ENCODE data around the gene JPH4. TPM values are rescaled to one million over a fixed set of nuclear protein-coding genes. Genes with fewer than 3 reads are reported as not detected.

Gene JPH4
- total RNA-seq, 1 donor from 2014 or later = 0.20 TPM

DNA sequence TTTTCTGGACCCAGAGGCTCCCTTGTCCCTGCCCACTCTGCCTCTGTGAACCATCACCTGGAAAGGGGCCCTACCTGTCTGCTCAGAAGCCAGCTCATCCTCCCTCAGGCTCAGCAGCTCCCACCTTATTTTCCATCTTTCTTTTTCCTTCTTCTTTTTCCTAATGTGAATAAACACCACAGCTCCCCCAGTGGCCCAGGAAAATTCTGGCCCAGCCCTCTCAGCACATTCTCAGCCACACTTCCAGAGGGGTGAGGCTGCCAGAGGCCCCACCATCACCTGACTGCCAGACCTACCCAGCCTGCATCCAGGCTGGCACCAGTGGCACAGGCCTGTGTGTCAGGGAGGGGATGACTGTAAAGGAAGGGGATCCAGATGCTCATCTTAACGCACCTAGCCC, 50.0 kb downstream of the JPH4 start:
- no peaks in the 10 kb centered on the region for H3K9me3 Mint-ChIP-seq (ENCODE audit: low read depth)
- TF ChIP-seq, protein P1, sequence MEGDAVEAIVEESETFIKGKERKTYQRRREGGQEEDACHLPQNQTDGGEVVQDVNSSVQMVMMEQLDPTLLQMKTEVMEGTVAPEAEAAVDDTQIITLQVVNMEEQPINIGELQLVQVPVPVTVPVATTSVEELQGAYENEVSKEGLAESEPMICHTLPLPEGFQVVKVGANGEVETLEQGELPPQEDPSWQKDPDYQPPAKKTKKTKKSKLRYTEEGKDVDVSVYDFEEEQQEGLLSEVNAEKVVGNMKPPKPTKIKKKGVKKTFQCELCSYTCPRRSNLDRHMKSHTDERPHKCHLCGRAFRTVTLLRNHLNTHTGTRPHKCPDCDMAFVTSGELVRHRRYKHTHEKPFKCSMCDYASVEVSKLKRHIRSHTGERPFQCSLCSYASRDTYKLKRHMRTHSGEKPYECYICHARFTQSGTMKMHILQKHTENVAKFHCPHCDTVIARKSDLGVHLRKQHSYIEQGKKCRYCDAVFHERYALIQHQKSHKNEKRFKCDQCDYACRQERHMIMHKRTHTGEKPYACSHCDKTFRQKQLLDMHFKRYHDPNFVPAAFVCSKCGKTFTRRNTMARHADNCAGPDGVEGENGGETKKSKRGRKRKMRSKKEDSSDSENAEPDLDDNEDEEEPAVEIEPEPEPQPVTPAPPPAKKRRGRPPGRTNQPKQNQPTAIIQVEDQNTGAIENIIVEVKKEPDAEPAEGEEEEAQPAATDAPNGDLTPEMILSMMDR (IDR thresholded peaks at IDR 0.05) = peak; percentile 47
- H3K4me3 Mint-ChIP-seq (ENCODE audit: unreplicated experiment) = no peak overlapping the region
- no peaks in the 10 kb centered on the region for H3K27me3 Mint-ChIP-seq (ENCODE audit: low read depth)
- no peak overlapping the region for H3K27ac Mint-ChIP-seq (ENCODE audit: unreplicated experiment)
- no peaks in the 10 kb centered on the region for H3K4me1 Mint-ChIP-seq (ENCODE audit: low read depth)
- DNase-seq (ENCODE audit: low spot score) = no peak
- peaks cover 15% of the 10 kb centered on the region for H3K36me3 Mint-ChIP-seq (ENCODE audit: low read depth)

DNA sequence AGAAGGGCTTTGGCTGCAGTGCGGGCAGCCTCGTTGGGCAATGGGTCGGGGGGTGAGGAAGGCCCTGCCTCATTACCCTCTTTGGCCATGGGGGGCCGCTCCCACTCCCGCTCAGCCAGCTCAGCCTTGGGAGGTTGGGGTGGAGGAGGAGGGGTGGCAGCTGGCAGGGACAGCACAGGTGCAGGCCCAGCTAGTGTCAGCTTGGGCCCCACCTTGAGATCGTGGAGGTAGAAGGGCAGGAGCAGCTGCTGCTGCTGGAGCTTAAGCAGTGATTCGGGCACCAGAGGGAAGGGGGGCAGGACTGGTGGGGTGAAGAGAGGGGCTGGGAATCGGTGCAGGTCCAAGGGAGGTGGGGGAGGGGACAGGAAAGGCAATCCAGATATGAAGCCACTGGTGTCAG, 53.0 kb downstream of the JPH4 start:
- TF ChIP-seq, protein P1 (IDR thresholded peaks at IDR 0.05) = no peak
- no peak for DNase-seq (ENCODE audit: low spot score)
- no peaks in the 10 kb centered on the region for H3K9me3 Mint-ChIP-seq (ENCODE audit: low read depth)
- H3K4me1 Mint-ChIP-seq (ENCODE audit: low read depth) = no peaks in the 10 kb centered on the region
- no peaks in the 10 kb centered on the region for H3K27me3 Mint-ChIP-seq (ENCODE audit: low read depth)
- peaks cover 12% of the 10 kb centered on the region for H3K36me3 Mint-ChIP-seq (ENCODE audit: low read depth)
- H3K27ac Mint-ChIP-seq (ENCODE audit: unreplicated experiment) = no peak overlapping the region
- H3K4me3 Mint-ChIP-seq (ENCODE audit: unreplicated experiment) = no peak overlapping the region

DNA sequence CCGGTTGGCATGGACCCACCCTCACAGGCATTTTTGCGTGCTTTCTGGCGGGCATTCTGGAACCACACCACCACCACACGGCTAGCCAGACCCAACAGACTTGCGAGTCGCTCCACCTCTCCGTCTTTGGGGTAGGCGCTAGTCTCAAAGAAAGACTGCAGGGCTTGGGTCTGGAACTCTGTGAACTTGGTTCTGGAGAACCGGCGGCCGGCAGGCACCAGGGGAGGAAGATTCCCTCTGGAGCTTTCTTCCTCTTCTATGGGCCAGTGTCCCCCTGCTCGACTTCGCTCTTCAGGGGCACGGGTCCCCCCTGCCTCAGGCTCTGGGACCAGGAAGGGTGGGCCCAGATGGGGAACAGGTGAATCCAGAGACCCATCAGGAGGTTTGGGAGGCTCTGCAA, 53.6 kb downstream of the JPH4 start:
- DNase-seq (ENCODE audit: low spot score) = no peak
- Mint-ChIP-seq H3K9me3 (ENCODE audit: low read depth) (no peaks in the 10 kb centered on the region), H3K27me3 (ENCODE audit: low read depth) (no peaks in the 10 kb centered on the region), H3K27ac (ENCODE audit: unreplicated experiment) (no peak overlapping the region), H3K4me1 (ENCODE audit: low read depth) (no peaks in the 10 kb centered on the region), H3K4me3 (ENCODE audit: unreplicated experiment) (no peak overlapping the region), H3K36me3 (ENCODE audit: low read depth) (peaks cover 12% of the 10 kb centered on the region)
- TF ChIP-seq, protein P1 (IDR thresholded peaks at IDR 0.05) = no peak

DNA sequence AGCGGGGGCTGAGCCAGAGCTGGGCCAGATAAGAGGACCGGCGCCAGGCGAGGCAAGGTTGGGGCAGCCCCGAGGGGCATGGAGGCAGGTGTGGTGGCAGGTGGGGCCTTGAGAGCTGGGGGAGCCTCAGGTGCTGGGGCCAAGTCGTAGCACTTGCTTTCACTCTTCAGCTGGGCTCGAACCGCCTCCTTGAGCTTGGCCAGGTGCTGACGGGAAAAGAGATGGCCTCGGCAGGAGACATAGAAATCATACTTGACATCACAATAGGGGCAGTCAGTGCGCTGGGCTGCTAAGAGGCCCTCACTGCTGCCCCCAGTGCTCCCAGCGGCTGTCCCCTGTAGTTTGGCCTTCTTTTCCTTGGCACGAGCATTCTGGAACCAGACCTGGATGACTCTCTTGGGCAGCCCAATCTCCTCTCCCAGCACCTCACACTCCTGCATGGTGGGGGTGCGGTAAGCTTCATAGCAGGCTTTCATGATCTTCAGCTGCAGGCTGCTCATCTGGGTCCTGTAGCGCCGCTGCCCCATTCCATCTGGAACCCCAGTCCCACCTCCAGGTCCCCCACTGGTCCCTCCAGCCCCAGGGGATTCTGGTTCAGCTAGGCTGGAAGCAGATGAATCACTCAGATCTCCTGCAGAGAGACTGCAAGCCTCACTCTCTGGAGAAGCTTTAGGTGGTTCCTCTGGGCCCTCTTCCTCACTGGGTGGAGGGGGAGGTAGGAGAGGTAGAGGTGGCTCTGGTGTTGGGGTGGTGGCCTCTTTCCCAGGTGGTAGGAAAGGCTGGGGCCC, 55.2 kb downstream of the JPH4 start:
- no peaks in the 10 kb centered on the region for H3K4me1 Mint-ChIP-seq (ENCODE audit: low read depth)
- no peaks in the 10 kb centered on the region for H3K9me3 Mint-ChIP-seq (ENCODE audit: low read depth)
- no peak for DNase-seq (ENCODE audit: low spot score)
- H3K27ac Mint-ChIP-seq (ENCODE audit: unreplicated experiment) = no peak overlapping the region
- H3K27me3 Mint-ChIP-seq (ENCODE audit: low read depth) = no peaks in the 10 kb centered on the region
- peaks cover 12% of the 10 kb centered on the region for H3K36me3 Mint-ChIP-seq (ENCODE audit: low read depth)
- no peak overlapping the region for H3K4me3 Mint-ChIP-seq (ENCODE audit: unreplicated experiment)
- TF ChIP-seq, protein P1 (IDR thresholded peaks at IDR 0.05) = no peak

DNA sequence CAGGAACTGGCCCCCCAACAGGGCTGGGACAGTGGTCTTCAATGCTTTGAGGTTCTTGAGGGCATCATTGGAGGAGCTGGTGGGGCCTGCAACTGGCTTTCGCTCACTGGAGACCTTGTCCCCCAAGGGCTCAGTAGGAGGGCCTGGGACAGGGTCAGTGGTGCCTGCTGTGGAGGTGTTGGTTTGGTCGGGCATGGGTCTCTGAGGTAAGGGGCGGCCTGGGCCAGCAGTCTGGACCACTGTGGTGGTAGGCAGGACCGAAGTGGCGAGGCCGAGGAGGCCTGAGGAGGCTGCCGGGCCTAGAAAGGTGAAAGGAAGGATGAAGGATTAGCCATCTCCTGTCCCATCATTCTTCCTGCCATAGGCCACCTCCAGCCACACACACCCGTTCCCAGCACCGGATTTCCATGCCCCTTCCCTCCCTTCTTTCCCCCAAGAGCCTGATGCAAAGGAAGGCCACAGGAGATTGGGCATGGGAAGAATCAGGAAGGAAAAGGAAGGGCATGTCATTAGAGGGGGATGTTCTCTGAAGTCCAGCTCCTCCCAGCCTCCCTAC, 55.9 kb downstream of the JPH4 start:
- Mint-ChIP-seq H3K9me3 (ENCODE audit: low read depth) (no peaks in the 10 kb centered on the region), H3K27ac (ENCODE audit: unreplicated experiment) (no peak overlapping the region), H3K4me3 (ENCODE audit: unreplicated experiment) (no peak overlapping the region), H3K4me1 (ENCODE audit: low read depth) (no peaks in the 10 kb centered on the region), H3K36me3 (ENCODE audit: low read depth) (peaks cover 9% of the 10 kb centered on the region), H3K27me3 (ENCODE audit: low read depth) (no peaks in the 10 kb centered on the region)
- TF ChIP-seq, protein P1 (IDR thresholded peaks at IDR 0.05) = no peak
- DNase-seq (ENCODE audit: low spot score) = no peak
